ENCODE data around the gene AKAP8.
"Not testable (repeated sequence)": the region's sequence is repeated elsewhere in the genome, so short reads cannot be mapped to it uniquely, and the experiment has no call there.

AKAP8 gene

DNA sequence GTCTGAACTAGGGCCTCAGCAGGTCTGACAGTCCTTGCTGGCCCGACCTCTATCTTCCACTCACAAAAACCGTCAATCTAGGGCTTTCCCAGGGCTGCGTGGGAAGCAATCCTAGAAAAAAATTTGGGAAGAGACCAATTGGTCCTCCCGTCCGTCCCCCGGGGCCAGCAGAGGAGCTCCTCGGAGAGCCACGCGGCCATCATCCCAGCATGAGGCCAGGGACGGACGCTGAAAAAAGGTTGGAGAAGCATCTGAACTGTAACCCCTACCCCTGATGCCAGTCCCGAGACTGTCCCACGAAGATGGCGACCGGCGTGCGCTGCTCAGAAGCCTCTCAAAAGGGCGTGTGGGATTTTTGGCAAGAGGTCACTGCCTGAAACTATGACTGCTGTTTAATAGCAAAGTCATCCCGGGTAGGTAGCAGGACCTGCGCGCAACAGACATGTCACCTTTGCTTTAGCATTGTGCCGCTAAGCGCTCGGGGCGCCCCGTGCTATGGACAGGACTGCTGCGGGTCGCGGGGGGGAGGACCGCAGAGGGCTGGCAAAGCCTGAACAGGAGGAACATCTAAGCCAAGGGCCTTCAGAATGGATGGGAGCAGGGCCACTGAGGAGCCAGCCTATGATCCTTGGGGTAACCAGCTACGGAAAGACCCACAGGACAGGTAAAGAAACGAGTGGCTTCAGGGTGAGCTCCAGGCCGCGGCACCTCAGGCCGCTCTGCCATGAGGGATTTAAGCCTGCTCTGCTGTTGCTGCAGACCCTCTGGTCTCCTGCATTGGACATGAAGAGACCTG lies 10.6 kb downstream of the AKAP8 start:
- Histone ChIP-seq H3K36me3 (peaks cover 84% of the 10 kb centered on the region), H3K4me1 (no peaks in the 10 kb centered on the region), H3K4me3 (ENCODE audit: low read depth, low read length) (no peak overlapping the region), H3K27me3 (no peaks in the 10 kb centered on the region), H3K9me3 (no peaks in the 10 kb centered on the region)
- no peak for DNase-seq
- TF ChIP-seq CTCF (IDR thresholded peaks at IDR 0.05; ENCODE audit: low read depth, low read length), result no peak

DNA sequence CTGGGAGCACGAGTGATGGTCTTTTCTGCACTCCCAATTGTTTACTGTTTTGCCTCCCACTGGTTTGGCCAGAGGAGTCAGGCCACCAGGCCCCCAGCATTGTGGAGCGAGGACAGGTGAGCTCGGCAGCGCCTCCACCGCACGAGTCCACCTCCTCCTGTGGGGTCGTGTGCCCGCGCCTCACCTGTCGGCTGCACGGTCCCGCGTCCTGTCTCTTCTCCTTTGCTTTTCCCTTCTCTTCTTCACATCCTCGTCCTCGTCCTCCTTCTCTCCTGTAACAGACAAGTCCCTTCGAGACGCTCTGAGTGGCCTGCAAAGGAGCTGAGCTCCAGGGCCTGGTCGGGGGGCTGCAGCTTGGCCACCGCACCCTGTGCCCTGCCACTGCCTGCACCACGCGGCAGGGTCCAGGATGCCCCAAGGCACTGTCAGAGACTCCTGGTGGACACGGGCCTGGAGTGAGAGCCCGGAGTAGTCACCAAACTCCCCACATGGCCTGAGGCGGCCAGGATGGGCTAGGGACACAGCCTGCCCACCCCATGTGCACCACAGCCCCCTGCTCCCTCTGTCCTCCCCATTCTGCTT lies 11.4 kb downstream of the AKAP8 start:
- TF ChIP-seq CTCF (IDR thresholded peaks at IDR 0.05; ENCODE audit: low read depth, low read length), result no peak
- DNase-seq, result no peak
- Histone ChIP-seq H3K4me3 (ENCODE audit: low read depth, low read length) (no peak overlapping the region), H3K36me3 (peaks cover 75% of the 10 kb centered on the region), H3K27me3 (no peaks in the 10 kb centered on the region), H3K4me1 (no peaks in the 10 kb centered on the region), H3K9me3 (no peaks in the 10 kb centered on the region)

GRCh38 chr19:15367439-15367838 lies 12.1 kb downstream of the AKAP8 start:
- Histone ChIP-seq H3K4me1 (no peaks in the 10 kb centered on the region), H3K36me3 (peaks cover 68% of the 10 kb centered on the region), H3K9me3 (no peaks in the 10 kb centered on the region), H3K27me3 (no peaks in the 10 kb centered on the region), H3K4me3 (ENCODE audit: low read depth, low read length) (no peak overlapping the region)
- TF ChIP-seq CTCF (IDR thresholded peaks at IDR 0.05; ENCODE audit: low read depth, low read length), result no peak
- no peak for DNase-seq

DNA sequence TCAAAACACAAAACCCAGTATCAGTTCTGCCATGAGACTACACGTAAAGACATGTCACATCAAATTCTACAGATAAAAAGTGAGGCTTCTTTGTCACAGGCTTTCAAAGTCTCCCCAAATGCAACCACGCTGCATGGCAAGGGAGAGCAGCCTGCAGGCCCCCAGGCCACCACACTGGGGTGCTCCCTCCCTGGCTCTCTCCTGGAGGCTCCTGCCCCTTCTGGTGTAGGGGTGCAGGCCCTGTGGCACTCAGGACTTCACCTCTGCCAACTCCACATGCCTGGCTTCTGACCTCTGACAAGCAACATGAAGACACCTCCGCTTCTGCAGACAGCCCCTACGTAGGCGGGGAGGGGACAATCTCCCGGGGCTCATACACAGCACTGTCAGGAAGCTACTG lies 14.3 kb downstream of the AKAP8 start:
- Histone ChIP-seq H3K4me1 (no peaks in the 10 kb centered on the region), H3K36me3 (peaks cover 66% of the 10 kb centered on the region), H3K27me3 (no peaks in the 10 kb centered on the region), H3K4me3 (ENCODE audit: low read depth, low read length) (no peak overlapping the region), H3K9me3 (no peaks in the 10 kb centered on the region)
- no peak for TF ChIP-seq CTCF (IDR thresholded peaks at IDR 0.05; ENCODE audit: low read depth, low read length)
- DNase-seq, result no peak

GRCh38 chr19:15363791-15364190 lies 15.8 kb downstream of the AKAP8 start:
- peaks cover 63% of the 10 kb centered on the region for H3K36me3 ChIP-seq
- DNase-seq; H3K4me1 ChIP-seq; H3K9me3 ChIP-seq; H3K4me3 ChIP-seq (ENCODE audit: low read depth, low read length); H3K27me3 ChIP-seq: not testable (repeated sequence)

DNA sequence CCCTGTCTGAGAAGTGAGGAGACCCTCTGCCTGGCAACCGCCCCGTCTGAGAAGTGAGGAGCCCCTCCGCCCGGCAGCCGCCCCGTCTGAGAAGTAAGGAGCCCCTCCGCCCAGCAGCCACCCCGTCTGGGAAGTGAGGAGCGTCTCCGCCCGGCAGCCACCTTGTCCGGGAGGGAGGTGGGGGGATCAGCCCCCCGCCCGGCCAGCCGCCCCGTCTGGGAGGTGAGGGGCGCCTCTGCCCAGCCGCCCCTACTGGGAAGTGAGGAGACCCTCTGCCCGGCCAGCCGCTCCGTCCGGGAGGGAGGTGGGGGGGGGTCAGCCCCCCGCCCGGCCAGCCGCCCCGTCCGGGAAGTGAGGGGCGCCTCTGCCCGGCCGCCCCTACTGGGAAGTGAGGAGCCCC lies 16.5 kb downstream of the AKAP8 start:
- H3K9me3 ChIP-seq; H3K27me3 ChIP-seq; H3K4me3 ChIP-seq (ENCODE audit: low read depth, low read length); DNase-seq; H3K4me1 ChIP-seq: not testable (repeated sequence)
- H3K36me3 ChIP-seq, result peaks cover 63% of the 10 kb centered on the region

DNA sequence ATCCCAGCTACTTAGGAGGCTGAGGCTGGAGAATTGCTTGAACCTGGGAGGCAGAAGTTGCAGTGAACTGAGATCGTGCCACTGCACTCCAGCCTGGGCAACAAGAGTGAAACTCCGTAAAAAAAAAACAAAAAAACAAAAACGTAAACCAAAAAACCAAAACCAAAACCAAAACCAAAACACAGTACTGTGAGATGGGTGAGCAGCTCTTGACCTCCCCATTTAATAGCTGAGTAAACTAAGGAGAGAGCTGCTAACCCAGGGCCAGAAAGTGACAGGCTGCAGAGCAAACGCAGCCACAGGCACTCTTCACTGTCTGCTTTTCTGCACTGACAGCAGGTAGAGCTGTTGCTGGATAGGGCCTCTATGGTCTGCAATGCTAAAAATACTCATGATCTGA lies 19.6 kb downstream of the AKAP8 start:
- H3K9me3 ChIP-seq; DNase-seq; H3K4me1 ChIP-seq; H3K4me3 ChIP-seq (ENCODE audit: low read depth, low read length); H3K27me3 ChIP-seq: not testable (repeated sequence)
- H3K36me3 ChIP-seq, result peaks cover 66% of the 10 kb centered on the region

Data from BE2C (cell line).